HG03060 (cell line): ENCODE data around the gene TIMM21.
A peak's percentile ranks its signal among the peaks of the same experiment; 100 is the strongest.

Experiments used
- ATAC-seq: cut with Tn5 transposase; IDR thresholded peaks from one replicate; pipeline ENCODE4 v1.9.1; 2021; ENCODE audit warnings: low read depth, moderate number of reproducible peaks; ENCODE audit not compliant: unreplicated experiment

TIMM21 gene

DNA sequence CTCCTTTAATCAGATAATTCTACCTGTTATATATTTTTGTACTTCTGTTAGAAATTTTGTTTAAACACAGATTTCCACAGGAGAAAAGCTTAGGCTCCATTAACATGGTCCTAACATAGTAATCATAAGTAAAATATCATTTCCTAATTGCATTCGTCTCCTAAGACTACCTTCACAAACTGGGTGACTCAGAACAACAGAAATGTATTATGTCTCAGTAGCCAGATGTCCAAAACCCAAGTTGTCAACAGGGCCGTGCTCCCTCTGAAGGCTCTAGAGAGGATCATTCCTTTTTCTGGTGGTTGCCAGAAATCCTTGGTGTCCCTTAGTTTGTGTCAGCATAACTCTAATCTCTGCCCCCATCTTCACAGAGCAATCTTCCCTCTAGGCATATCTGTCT, 6.1 kb upstream of the TIMM21 start:
- no peak for ATAC-seq

DNA sequence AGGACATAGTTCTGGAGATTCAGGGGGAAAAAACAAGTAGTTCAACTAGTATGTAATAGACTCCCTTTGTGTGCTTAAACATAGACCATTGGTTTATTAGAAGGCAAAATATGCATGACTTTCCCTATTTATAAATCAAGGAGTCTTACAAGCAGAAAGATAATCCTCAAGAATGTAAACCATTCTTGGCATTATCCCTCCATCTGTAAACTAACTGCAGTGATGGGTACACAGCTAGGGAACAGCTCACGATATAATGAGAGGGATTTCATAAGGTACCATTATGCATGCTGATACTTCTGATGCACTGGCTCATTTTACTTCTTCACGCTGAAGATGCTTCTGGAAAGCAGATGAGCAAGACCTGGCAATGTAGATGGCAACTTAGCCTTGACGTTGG, 1.6 kb upstream of the TIMM21 start:
- no peak for ATAC-seq

- no peak for ATAC-seq
Measured at GRCh38 chr18:74147491-74147778, 888 bp upstream of the TIMM21 start.

DNA sequence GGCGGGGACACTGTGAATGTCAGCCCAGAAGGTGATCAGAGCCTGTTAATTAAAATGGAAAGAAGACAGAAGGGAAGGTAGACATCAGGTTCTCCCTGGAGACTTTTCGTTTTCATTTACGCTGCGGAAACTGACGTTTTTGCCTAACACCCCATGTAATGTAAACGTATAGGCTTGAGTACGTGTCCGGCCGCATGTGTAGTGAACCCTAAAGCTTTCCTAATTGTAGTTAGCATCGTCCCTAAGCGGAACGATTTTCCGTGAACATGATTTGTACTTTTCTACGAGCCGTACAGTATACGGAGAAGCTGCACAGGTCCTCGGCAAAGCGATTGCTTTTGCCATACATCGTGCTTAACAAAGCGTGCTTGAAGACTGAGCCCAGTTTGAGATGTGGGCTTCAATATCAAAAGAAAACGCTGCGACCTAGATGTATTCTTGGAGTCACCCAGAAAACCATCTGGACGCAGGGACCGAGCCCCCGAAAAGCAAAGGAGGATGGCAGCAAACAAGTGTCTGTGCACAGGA, 284 bp downstream of the TIMM21 start:
- ATAC-seq: peak; percentile 1

DNA sequence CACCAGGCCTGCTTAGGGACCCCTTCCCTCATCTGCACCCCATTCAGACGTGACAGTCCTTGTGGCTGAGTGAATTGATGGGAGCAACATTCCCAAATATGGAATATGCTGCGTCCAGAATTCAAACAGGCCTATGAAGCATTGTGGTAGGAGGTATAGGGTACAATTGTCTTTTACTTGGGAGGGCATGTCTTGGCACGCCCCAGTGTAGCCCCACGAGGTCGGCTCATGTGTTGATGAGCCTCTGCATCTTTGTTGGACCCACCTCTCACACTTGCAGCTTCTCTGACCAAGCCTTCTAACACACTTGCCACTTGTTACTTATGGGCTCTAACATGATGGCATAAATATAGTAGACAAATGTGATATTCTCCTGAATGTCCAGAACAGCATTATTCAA, 1.6 kb downstream of the TIMM21 start:
- no peak for ATAC-seq

- no peak for ATAC-seq
Measured at GRCh38 chr18:74152270-74152669, 3.9 kb downstream of the TIMM21 start.

DNA sequence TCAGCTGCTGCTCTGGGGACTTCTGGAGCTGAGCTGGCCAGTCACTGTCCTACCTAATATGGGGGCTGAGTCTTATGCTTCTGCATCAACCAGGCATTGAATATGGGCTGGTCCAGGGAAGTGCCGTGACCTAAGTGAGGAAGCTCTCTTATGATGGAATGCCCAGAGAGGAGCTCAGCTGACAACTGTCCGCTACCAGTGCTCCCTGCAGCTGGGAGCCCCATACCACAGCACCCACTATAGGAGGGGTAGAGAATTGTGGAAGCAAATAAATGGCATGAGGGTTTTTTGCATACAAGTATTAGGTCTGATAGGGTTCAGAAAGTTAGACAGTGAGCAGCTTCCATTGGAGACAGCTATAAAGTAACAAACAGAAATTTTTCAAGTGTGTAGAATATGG, 4.5 kb downstream of the TIMM21 start:
- no peak for ATAC-seq

- ATAC-seq: no peak
Measured at GRCh38 chr18:74153377-74153776, 5.1 kb downstream of the TIMM21 start.

DNA sequence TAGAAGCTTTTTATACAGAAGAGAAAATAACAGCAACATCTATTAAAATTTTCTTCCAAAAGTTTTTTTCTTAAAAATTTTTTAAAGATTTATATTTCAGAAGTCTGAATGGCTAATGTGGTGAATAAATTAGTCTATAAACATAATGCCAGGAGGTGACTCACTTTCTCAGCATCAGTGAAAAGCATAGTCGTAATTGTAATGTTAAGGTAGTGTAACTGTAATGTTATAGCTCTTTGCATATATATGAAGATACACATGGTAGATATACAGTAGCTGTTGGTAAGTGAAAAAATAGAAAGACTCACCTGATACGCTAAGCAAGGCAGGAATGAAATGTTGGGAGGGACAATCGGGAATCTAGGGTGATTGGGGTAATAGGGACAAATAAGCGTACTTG, 5.5 kb downstream of the TIMM21 start:
- no peak for ATAC-seq

GRCh38 chr18:74154716-74155115, 6.4 kb downstream of the TIMM21 start:
- ATAC-seq: no peak

DNA sequence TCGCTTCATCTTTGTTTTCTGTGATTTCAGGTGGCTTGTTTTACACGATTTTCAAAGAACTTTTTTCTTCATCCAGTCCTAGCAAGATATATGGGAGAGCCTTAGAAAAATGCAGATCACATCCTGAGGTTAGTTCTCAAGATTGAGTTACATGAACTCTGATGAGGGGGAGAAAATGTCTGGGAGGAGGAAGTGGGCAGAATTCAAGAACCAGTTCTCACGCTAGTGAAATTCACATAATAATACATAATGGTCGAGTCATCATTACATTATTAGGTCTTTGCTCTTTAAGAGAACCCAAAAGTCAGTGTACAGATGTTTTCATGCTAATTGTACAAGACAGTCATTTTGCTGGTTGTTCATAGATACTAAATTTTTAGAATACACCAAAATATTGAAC, 7.0 kb downstream of the TIMM21 start:
- no peak for ATAC-seq

- ATAC-seq: no peak
Measured at GRCh38 chr18:74163019-74163660, 14.8 kb downstream of the TIMM21 start.

- ATAC-seq: no peak
Measured at GRCh38 chr18:74166386-74166785, 18.1 kb downstream of the TIMM21 start.

- peak; percentile 69 for ATAC-seq
Measured at GRCh38 chr18:74171910-74172606, 23.7 kb downstream of the TIMM21 start.

- ATAC-seq: no peak
Measured at GRCh38 chr18:74172697-74173433, 24.5 kb downstream of the TIMM21 start.

- no peak for ATAC-seq
Measured at GRCh38 chr18:74173434-74173750, 25.1 kb downstream of the TIMM21 start.

DNA sequence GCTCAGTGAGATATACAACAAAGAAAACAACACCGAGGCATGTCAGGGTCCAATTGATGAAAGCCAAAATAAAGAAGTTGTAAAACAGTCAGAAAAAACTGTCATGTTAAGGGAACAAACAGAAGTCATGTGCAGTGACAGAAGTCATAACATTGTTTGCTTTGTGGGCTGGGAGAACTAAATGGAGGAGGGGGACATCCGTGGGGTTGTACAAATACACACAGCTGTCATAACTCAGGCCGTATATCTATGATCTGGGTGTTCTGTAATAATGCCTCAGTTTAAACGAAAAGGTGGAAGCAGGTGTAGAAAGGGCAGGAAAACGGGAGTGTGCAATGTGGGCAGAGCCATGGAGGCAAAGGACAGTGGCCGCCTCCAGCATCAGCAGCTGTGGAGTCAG, 27.3 kb downstream of the TIMM21 start:
- ATAC-seq: no peak

GRCh38 chr18:74178884-74179283, 30.6 kb downstream of the TIMM21 start:
- no peak for ATAC-seq

DNA sequence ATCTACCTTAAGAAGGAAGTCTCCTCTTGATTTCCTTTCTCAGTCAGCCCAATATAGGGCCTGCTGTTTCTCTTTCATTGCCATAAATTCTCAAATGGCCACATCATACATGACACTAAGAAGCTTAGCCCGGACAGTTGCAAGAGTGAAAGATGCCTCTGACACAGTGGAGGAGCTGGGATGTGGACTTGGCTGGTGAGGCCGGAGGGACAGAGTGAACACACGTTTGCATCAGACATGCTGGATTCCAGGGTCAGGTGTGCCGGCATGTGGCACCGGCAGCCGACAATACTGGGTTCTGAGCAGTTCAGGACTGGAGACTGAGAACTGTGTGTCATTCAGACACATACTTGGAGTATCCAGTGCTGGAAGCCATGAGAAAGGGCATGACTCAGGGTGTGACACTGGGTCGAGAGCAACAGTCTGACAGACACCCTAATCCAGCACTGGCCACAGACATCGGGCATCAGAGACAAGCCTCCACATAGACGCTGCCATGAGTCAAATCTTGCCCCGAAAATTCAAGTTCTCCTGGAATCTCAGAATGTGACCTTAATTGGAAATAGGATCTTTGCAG, 31.4 kb downstream of the TIMM21 start:
- no peak for ATAC-seq

DNA sequence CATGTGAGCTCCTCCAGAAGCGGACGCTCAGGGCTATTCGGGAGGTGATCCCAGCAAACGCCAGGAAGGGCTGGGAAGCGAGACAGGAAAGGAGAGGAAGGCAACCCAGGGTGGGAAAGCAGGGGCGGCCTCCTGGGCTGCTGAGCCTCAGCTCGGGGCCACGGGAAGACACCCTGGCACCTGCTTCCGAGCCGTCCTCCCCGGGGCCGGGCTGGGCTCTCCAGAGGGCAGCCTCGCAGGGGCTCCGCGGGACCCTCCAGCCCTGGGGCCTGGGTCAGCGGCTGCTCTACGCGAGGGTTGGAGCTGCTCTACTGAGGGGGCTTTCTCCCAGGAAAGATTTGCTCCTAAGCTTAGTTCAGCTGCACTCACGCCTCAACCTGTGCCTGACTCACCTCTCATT, 34.0 kb downstream of the TIMM21 start:
- no peak for ATAC-seq

DNA sequence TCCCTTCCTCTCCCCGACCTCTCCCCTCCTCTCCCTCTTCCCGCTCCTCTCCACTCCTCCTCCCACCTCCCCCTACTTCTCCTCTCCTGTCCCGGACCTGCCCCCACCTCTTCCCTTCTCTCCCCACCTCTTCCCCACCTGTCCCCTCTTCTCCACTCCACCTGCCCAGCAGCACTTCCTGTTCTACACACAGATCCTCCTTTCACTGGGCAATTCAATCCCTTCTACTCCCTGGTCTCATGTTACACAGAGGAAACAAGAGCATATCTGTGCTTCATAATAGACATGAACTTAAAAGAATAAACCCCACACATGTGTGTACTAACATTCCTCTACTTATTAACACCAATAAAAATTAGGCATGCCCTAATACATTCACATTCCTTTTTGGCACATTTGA, 34.8 kb downstream of the TIMM21 start:
- ATAC-seq: no peak

GRCh38 chr18:74184875-74185274, 36.6 kb downstream of the TIMM21 start:
- ATAC-seq: no peak
